Stimulated activated CD4-positive, alpha-beta T cell treated with anti-CD3 and anti-CD28 coated beads, Interleukin-1b, Interleukin-23, amount 100 ng/mL, for 4 hours (primary cell): ENCODE results near the gene NCOR1.
"Not testable (repeated sequence)": the region's sequence is repeated elsewhere in the genome, so short reads cannot be mapped to it uniquely, and the experiment has no call there.

Experiments
- DNase-seq, 2 donors: peaks; one replicate each; pipeline ENCODE4 v3.0.0-alpha.2; 2020; ENCODE audit warnings: low read depth in 2 of 2

Gene NCOR1

DNA sequence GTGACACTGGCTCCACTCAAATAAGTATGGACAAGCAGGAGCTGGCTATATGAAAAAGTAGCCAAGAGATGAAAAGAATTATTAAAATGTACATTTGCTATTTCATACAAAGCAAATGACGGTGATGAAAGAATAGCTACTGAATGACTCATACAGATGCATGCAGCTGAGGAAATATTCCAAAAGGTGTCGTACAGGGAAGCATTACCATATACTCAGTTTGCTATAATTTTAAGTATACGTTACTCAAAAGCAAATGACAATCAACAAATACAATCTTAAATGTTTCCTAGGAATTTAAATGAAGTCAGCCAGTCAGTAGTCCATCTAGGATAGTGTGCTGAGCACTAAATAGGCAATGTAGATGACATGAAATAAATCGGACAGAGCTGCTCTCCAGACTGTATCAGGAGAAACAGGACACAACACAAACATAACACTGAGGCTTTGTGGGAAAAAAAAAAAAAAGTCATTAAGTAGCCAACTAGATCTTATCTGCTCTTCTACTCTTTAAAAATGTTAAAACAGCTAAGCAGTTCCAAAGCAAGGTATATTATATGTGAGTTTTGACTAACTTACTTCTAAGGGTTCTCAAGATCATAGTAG lies 65.0 kb downstream of the NCOR1 start:
- no peak for DNase-seq

GRCh38 chr17:16148596-16148995 lies 66.7 kb downstream of the NCOR1 start:
- no peak for DNase-seq

GRCh38 chr17:16145319-16145890 lies 69.9 kb downstream of the NCOR1 start:
- not testable (repeated sequence) for DNase-seq

- DNase-seq: no peak
Observed at GRCh38 chr17:16141685-16142084, 73.6 kb downstream of the NCOR1 start.

GRCh38 chr17:16140854-16141253 lies 74.5 kb downstream of the NCOR1 start:
- no peak for DNase-seq

- DNase-seq: no peak
Observed at GRCh38 chr17:16135461-16135860, 79.9 kb downstream of the NCOR1 start.

DNA sequence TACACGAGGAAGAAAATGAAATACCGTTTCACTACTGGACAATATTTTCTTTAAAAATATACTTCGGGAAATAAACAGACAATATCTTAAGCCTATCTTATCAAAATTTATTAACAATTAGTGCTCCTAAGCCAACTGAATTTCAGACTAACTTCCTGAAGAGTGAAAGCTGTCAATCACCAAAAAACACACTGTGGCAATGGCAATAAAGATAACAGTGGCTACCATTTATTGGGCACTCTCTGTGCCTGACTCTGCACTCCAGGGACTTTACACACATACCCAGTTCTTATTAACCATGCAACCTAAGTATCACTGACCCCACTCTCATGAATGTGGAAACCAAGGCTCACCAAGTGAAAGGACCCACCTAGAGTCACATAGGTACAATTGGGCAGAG lies 83.7 kb downstream of the NCOR1 start:
- no peak for DNase-seq

DNA sequence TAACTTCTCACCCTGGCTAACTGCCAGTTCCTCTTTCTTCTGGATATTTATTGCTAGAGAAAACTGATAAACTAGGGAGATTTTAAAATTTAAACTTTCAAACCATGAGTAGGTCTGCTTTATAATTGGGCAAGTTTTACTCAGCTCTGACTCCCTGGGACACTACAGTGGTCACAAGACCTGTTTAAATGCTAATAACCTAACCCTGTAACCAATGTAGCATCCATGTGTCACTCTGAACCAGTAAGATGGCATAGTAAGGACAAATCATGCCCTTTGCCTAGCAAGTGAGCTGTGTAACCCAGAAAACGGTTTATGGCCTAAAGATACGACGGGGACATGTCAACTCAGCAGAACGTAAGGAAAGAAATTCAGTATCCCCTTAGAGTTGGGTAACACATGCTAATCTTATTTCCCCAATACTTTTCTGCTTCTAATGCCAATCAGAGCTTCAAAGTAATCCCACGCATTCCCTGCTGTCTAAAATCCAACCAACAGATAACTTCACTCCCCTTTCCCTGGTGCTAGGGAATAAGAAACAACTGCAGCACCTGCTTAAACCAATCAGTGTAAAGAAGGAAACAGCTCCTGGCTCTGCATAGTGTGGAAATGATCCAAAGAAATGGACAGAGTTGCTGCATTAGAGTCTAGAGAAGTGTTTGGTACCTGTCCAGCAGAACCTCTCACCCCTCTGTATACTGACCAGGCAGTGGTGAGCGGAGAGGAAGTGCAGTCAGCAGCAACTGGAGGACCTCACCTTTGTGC lies 85.7 kb downstream of the NCOR1 start:
- no peak for DNase-seq

DNA sequence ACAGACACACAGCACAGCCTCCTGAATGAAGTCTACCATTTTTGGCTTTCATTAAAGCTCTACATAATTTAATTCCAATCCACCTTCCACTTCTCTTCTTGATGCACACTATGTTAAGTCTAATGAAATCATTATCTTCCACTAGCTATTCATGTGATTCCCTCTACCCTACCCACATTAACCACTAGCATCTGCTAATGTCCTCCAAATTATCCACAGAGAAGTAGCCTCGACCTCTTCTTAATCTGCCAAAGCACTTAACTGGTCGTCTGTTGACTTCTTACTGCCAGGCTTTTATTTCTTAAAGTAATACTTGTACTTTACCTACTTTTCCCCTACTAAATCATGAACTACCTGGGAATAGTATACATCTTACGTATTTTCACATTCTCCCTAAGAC lies 91.8 kb downstream of the NCOR1 start:
- DNase-seq: no peak

GRCh38 chr17:16122697-16123434 lies 92.5 kb downstream of the NCOR1 start:
- DNase-seq: no peak

- no peak for DNase-seq
Observed at GRCh38 chr17:16121915-16122314, 93.4 kb downstream of the NCOR1 start.

DNA sequence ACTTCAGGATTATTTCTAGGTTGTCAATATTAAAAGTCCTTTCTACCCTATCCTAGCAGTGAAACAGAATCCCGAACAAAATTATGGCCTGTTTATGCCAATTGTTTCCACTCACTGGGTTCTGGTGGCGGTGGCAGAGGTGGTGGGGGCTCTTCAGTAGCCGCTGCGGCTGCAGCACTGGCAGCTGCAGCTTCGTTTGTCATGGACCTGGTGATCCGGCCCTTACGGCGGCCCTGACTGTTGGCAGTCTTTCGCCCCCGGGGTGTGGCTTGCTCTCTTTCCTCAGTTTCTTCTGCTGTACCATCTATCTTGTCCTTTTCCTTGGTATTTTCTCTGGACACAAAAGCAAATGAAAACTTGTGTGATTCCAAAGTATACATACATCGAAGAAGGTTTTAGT lies 94.4 kb downstream of the NCOR1 start:
- DNase-seq: no peak

GRCh38 chr17:16117149-16117548 lies 98.2 kb downstream of the NCOR1 start:
- DNase-seq: no peak

- DNase-seq: not testable (repeated sequence)
Observed at GRCh38 chr17:16115077-16115698, 100.1 kb downstream of the NCOR1 start.

DNA sequence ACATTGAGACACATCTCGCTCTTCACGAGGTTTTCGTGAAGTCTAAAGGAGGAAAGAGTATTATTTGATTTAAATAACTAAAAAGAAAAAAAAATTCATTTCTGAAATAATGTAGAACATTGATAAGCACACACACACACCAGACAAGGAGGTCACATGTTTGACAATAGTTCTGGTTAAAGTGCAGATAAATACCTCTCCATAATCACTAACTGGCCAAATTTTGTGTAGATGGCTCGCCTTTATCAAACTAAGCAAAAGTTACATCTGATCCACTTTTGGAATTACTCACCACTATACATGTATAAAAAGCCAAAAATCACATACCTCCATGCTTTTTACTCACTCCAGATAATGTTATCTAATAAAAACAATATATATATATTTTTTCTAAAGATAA lies 106.5 kb downstream of the NCOR1 start:
- no peak for DNase-seq

GRCh38 chr17:16108386-16108785 lies 106.9 kb downstream of the NCOR1 start:
- DNase-seq: no peak

DNA sequence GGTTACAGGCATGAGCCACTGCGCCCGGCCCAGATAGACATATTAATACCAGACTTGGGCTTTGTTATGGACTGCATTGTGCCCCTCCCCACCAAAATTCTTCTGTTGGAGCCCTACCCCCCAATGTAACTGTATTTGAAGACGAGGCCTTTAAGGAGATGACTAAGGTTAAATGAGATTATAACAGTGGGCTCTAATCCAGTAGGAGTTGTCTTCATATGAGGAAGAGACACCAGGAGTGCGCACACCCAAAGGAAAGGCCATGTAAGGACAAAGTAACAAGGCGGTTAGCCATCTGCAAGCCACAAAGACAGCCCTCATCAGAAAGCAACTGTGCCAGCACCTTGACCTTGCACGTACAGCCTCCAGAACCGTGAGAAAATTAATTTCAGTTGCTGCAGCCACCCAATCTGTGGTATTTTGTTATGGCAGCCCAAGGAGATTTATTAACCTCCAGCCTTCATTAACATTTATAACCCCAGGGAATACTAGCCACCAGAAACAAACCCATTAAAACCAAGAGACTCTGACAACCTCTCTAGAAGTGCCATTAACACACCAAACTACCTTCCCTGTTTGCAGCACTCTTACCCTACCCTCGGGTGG lies 108.1 kb downstream of the NCOR1 start:
- no peak for DNase-seq

- DNase-seq: no peak
Observed at GRCh38 chr17:16106161-16106891, 109.0 kb downstream of the NCOR1 start.

DNA sequence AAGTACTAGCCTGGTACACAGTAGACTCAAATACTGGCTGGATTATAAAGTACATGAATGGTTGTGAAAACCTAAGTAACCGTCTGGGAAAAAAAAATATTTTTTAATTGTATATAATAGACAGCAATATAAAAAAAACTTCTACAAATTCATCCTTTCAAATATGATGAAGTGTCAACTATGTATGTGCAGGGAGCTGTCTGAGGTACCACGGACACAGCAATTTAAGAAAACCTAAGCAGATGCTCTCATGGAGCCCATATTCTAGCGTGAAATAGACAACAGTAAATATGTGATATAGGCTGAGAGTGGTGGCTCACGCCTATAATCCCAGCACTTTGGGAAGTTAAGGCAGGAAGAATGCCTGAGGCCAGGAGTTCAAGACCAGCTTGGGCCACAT lies 111.1 kb downstream of the NCOR1 start:
- DNase-seq: no peak

DNA sequence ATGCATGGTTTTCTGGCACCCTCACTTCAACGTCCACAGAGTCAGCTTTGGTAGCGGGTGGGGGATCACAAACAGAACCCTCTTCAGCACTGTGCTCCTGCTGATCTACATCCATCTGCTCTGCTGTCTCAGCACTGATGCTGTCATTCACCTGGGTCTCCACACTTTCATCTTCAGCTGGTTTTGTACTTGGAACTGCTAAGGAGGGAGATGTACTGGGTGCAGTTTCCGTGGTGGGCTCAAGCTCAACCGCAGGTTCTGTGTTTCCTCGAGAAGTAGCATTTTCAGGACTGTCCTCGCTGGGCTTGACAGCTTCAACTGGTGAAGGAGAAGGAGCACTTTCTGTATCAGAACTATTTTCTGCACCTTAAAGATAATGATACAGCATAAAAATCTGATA lies 113.9 kb downstream of the NCOR1 start:
- DNase-seq: no peak
